DOHH2 (cell line): Measurements from ENCODE around the gene MAP4K3.

ENCODE experiments used
- H3F3A ChIP-seq: fragments of 200-600 bp; sonication (generic), shearing (Covaris generic); 2 replicates; pipeline ENCODE4 v1.6.0; 2016; ENCODE audit warnings: antibody characterized with exemption, mild to moderate bottlenecking; ENCODE audit not compliant: control insufficient read depth, insufficient read depth
- H3K27ac ChIP-seq: fragments of 200-600 bp; sonication (generic); 2 replicates; pipeline ENCODE4 v1.5.1; 2014; ENCODE audit warnings: low read depth, mild to moderate bottlenecking, low read length, moderate library complexity
- H3K27me3 ChIP-seq: fragments of 200-600 bp; sonication (generic); 2 replicates; pipeline ENCODE4 v1.6.1; 2014; ENCODE audit warnings: mild to moderate bottlenecking, low read length, mixed read lengths; ENCODE audit not compliant: control insufficient read depth
- H3K36me3 ChIP-seq: fragments of 200-600 bp; sonication (generic); 2 replicates; pipeline ENCODE4 v1.6.1; 2014; ENCODE audit warnings: mild to moderate bottlenecking, low read length, moderate library complexity, mixed read lengths; ENCODE audit not compliant: control insufficient read depth
- H3K4me1 ChIP-seq: fragments of 200-600 bp; sonication (generic); 2 replicates; pipeline ENCODE4 v1.6.1; 2014; ENCODE audit warnings: mild to moderate bottlenecking, low read length, mixed read lengths; ENCODE audit not compliant: control insufficient read depth
- H3K4me2 ChIP-seq: fragments of 200-600 bp; sonication (generic); 2 replicates; pipeline ENCODE4 v1.6.0; 2014; ENCODE audit warnings: mild to moderate bottlenecking, low read length, moderate library complexity
- H3K4me3 ChIP-seq: fragments of 200-600 bp; sonication (generic); 2 replicates; pipeline ENCODE4 v1.5.1; 2014; ENCODE audit warnings: mild to moderate bottlenecking, low read length, mixed read lengths
- H3K79me2 ChIP-seq: fragments of 200-600 bp; sonication (generic); 2 replicates; pipeline ENCODE4 v1.6.1; 2014; ENCODE audit warnings: mild to moderate bottlenecking, low read length, mixed read lengths; ENCODE audit not compliant: control insufficient read depth
- H3K9me2 ChIP-seq: fragments of 200-600 bp; sonication (generic); replicated peaks from 2 replicates; pipeline ENCODE4 v1.6.1; 2014; ENCODE audit warnings: mild to moderate bottlenecking, low read length, mixed read lengths; ENCODE audit not compliant: control insufficient read depth
- H3K9me3 ChIP-seq: fragments of 200-600 bp; sonication (generic); 2 replicates; pipeline ENCODE4 v1.6.1; 2014; ENCODE audit warnings: antibody characterized with exemption, low read length, mixed read lengths; ENCODE audit not compliant: control insufficient read depth, insufficient read depth
- H4K20me1 ChIP-seq: fragments of 200-600 bp; sonication (generic); 2 replicates; pipeline ENCODE4 v1.6.0; 2014; ENCODE audit warnings: low read depth, mild to moderate bottlenecking, antibody characterized with exemption, low read length, moderate library complexity; ENCODE audit not compliant: control insufficient read depth, insufficient read depth
- EZH2phosphoT487 ChIP-seq: fragments of 200-600 bp; sonication (generic); IDR thresholded peaks from 2 replicates; pipeline ENCODE4 v1.6.1; 2017; ENCODE audit warnings: borderline replicate concordance, mild to moderate bottlenecking, antibody characterized with exemption, low read length, moderate library complexity, mixed read lengths
- TF ChIP-seq, protein P1 (sequence below): fragments of 200-600 bp; sonication (generic); IDR thresholded peaks from one replicate; pipeline ENCODE4 v1.5.1; 2014; ENCODE audit warnings: antibody characterized with exemption, mild to moderate bottlenecking, low read depth, low read length; ENCODE audit not compliant: poor library complexity, severe bottlenecking

MAP4K3 gene

DNA sequence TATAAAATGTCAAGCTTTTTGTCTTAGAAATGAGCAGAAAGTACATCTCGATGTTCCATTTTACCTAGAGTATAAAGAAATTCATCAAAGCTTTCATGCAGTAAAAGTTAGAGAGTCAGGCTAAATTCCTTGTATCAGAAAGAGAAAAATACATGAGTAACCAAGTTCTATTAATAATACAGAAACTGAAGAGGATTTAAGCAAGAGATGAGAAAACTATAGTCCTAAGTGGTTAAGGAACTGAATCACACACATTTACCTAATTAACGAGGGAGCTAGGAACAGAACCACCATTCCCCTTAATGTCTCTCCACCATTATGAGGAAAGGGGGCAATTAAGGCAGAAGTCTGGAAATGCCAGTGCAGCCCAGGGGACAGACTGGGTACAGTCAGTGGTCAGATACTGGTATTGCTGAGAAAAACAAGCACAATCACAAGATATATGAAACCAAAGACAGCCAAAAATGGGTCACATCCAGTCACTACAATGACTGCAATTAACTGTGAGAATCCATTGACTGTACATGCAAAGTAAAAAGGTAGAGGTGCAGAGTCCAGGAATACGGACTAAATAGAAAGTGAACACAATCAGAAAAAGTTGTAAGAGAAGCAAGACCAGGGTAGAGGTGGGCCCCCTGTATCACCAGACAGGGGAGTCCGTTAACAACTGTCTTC is 23.9 kb downstream of the MAP4K3 start:
- Histone ChIP-seq H3K27me3 (no peaks in the 10 kb centered on the region), H3K4me3 (no peak overlapping the region), H4K20me1 (no peaks in the 10 kb centered on the region), H3K27ac (no peak overlapping the region), H3K9me3 (no peaks in the 10 kb centered on the region), H3K36me3 (no peaks in the 10 kb centered on the region), H3K79me2 (peaks cover 71% of the 10 kb centered on the region), H3K9me2 (no peaks in the 10 kb centered on the region), H3F3A (peaks cover 4% of the 10 kb centered on the region; the same call in 1 of the 2 replicates), H3K4me2 (no peak overlapping the region), H3K4me1 (peaks cover 51% of the 10 kb centered on the region)
- TF ChIP-seq, protein P1, sequence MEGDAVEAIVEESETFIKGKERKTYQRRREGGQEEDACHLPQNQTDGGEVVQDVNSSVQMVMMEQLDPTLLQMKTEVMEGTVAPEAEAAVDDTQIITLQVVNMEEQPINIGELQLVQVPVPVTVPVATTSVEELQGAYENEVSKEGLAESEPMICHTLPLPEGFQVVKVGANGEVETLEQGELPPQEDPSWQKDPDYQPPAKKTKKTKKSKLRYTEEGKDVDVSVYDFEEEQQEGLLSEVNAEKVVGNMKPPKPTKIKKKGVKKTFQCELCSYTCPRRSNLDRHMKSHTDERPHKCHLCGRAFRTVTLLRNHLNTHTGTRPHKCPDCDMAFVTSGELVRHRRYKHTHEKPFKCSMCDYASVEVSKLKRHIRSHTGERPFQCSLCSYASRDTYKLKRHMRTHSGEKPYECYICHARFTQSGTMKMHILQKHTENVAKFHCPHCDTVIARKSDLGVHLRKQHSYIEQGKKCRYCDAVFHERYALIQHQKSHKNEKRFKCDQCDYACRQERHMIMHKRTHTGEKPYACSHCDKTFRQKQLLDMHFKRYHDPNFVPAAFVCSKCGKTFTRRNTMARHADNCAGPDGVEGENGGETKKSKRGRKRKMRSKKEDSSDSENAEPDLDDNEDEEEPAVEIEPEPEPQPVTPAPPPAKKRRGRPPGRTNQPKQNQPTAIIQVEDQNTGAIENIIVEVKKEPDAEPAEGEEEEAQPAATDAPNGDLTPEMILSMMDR = no peak
- no peak for TF ChIP-seq EZH2phosphoT487

DNA sequence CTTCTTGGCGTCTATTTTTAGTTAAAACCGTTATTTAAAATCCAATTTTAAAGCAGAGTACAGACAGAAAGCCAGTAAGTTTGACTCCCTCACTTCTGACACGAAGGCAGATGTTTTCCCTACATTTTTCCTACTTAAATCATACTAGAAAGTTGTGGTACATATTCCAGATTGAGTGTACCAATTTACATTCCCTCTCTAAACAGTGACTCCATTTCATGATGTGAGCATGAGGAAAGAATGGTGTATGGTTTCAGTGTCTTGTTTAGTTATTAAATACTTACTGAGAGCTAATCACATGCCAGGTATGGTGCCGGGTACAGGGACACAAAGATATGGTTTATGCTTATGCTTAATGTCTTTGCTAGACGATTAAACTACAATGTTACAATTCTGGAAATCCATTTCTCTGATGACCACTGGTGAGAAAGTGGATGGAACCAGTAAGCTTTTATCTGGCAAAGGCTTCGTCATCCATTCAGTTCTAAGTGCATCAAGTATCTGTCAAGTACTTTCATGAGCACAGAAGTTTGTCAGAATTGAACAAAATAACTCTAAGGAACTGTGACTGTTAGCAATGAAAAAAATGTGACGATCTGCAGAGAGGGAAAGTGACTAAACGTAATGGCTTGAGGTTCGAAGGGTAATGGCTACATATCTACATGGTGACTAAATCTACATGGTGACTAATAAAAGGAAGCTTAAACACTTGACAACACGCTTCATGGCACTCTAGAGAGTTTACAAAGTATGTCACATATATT is 25.7 kb downstream of the MAP4K3 start:
- TF ChIP-seq, protein P1 = no peak
- no peak for TF ChIP-seq EZH2phosphoT487
- peak overlapping the region; percentile 5 for H3K4me3 ChIP-seq
- peaks cover 4% of the 10 kb centered on the region; the same call in 1 of the 2 replicates for H3F3A ChIP-seq
- H3K36me3 ChIP-seq = no peaks in the 10 kb centered on the region
- no peak overlapping the region for H3K27ac ChIP-seq
- H3K4me1 ChIP-seq = peaks cover 70% of the 10 kb centered on the region
- H3K9me3 ChIP-seq = no peaks in the 10 kb centered on the region
- H3K27me3 ChIP-seq = no peaks in the 10 kb centered on the region
- H3K4me2 ChIP-seq = peak overlapping the region; percentile 51
- H4K20me1 ChIP-seq = no peaks in the 10 kb centered on the region
- H3K79me2 ChIP-seq = peaks cover 79% of the 10 kb centered on the region
- no peaks in the 10 kb centered on the region for H3K9me2 ChIP-seq

DNA sequence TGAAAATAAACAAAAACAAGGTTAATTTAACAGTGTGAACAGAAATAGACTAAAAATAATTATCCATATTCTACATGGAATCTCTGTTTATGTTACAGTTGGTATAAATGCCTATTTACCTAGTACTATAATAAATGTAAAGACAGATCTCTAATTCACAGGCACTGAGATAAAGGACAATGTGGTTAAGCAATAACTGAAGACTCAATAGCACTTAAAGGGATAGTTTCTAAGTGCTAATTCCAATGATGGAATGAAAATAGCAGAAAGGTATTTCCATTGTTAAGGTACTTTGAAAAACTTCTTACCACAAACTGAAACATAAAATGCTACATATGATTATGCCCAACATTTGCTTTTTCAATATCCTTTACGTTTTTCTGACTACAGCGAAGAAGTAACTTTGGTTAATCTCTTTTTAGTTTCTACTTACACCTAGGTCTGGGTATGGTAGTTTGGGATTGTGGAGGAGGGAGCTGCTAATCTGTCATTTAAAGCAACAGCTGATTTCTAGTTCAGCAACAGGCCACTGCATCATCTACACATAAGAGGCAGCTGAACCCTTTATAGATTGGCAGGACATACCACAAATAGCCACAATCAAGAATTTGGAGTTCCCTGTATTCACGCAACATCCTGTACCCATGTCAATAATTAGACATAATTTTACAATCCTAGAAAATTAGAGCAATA is 27.2 kb downstream of the MAP4K3 start:
- Histone ChIP-seq H3K79me2 (peaks cover 83% of the 10 kb centered on the region), H3K27ac (no peak overlapping the region), H3K4me2 (peak overlapping the region; percentile 51), H3K4me1 (peaks cover 80% of the 10 kb centered on the region), H3K9me2 (no peaks in the 10 kb centered on the region), H4K20me1 (no peaks in the 10 kb centered on the region), H3K9me3 (no peaks in the 10 kb centered on the region), H3F3A (peaks cover under 1% of the 10 kb centered on the region; the same call in 1 of the 2 replicates), H3K27me3 (no peaks in the 10 kb centered on the region), H3K4me3 (no peak overlapping the region), H3K36me3 (no peaks in the 10 kb centered on the region)
- no peak for TF ChIP-seq EZH2phosphoT487
- TF ChIP-seq, protein P1 = no peak
